Fibroblast of lung (primary cell): ENCODE measurements around the gene SPATA12.

Experiments
- EZH2 ChIP-seq: IDR thresholded peaks from 2 replicates; pipeline ENCODE4 v1.5.1; 2012; ENCODE audit warnings: low read length, control low read depth, mild to moderate bottlenecking; ENCODE audit errors: missing control alignments
- TF ChIP-seq, protein P1 (sequence below), 2 donors: IDR thresholded peaks in 1 of 2; conservative IDR thresholded peaks in 1 of 2; 1 replicate in 1 of 2; 2 replicates in 1 of 2; pipeline ENCODE4 v1.5.1; 2011 to 2012; ENCODE audit warnings: low read length in 2 of 2, control low read depth in 1 of 2, inconsistent platforms in 1 of 2, low read depth in 1 of 2, mild to moderate bottlenecking in 1 of 2

DNA sequence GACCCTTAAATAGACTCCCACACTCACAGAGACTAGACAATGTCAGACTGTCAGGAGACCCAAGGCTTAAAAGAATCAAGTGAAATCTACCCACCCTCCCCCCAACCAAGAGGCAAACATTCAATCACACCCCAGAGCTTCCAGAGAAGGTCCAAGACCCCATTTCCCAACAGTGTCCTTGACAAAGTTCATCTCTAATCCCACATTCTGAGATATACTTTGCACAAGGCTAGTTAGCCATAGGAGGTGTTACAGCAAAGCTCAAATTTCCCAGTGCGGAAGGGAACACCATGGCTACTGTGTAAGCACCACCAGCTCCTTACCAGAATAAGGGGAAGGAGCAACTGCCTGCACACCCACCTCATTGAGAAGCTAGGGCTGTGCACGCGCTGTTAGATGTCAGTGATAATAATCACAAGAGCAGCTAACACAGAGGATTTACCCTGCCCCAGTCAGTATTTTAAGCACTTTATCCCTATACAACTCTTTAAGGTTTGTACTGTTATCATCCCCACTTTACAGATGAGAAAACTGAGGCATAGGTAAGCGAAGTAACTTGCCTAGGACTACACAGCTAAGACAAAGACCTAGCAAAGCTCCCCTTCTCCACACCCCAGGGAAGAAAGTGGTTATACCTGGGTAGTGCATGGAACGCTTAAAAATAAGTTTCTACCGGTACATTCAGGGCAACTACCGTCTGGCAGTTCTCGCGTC lies 17.3 kb downstream of the SPATA12 start:
- TF ChIP-seq, protein P1, sequence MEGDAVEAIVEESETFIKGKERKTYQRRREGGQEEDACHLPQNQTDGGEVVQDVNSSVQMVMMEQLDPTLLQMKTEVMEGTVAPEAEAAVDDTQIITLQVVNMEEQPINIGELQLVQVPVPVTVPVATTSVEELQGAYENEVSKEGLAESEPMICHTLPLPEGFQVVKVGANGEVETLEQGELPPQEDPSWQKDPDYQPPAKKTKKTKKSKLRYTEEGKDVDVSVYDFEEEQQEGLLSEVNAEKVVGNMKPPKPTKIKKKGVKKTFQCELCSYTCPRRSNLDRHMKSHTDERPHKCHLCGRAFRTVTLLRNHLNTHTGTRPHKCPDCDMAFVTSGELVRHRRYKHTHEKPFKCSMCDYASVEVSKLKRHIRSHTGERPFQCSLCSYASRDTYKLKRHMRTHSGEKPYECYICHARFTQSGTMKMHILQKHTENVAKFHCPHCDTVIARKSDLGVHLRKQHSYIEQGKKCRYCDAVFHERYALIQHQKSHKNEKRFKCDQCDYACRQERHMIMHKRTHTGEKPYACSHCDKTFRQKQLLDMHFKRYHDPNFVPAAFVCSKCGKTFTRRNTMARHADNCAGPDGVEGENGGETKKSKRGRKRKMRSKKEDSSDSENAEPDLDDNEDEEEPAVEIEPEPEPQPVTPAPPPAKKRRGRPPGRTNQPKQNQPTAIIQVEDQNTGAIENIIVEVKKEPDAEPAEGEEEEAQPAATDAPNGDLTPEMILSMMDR (conservative IDR thresholded peaks at IDR 0.05 in 1 of 2, IDR thresholded peaks at IDR 0.05 in 1 of 2; ENCODE audit: low read depth in 1 of 2, low read length in 2 of 2) = no peak
- no peak for TF ChIP-seq EZH2
